Stimulated activated CD4-positive, alpha-beta T cell treated with anti-CD3 and anti-CD28 coated beads, Interleukin-1b, Interleukin-23, amount 100 ng/mL, for 24 hours (primary cell): ENCODE data around the gene MARS1.
"Not testable (repeated sequence)": the region's sequence is repeated elsewhere in the genome, so short reads cannot be mapped to it uniquely, and the experiment has no call there.

Experiments
- DNase-seq, 4 experiments: peaks; one replicate each; pipeline ENCODE4 v3.0.0-alpha.2; 2020; ENCODE audit warnings: low read depth in 4 of 4, low spot score in 1 of 4

The MARS1 gene

GRCh38 chr12:57515408-57515933 is 27.6 kb downstream of the MARS1 start:
- DNase-seq: no peak

- DNase-seq: no peak
Observed at GRCh38 chr12:57515934-57516541, 28.2 kb downstream of the MARS1 start.

- no peak for DNase-seq
Observed at GRCh38 chr12:57516617-57517153, 28.8 kb downstream of the MARS1 start.

GRCh38 chr12:57517187-57517586 is 29.3 kb downstream of the MARS1 start:
- DNase-seq: no peak

GRCh38 chr12:57517718-57518117 is 29.9 kb downstream of the MARS1 start:
- DNase-seq: not testable (repeated sequence)

GRCh38 chr12:57518176-57518919 is 30.5 kb downstream of the MARS1 start:
- no peak for DNase-seq

- DNase-seq: no peak
Observed at GRCh38 chr12:57518920-57519795, 31.3 kb downstream of the MARS1 start.

GRCh38 chr12:57519796-57520052 is 31.9 kb downstream of the MARS1 start:
- no peak for DNase-seq

- peak; percentile 97 to 100 (median 99) for DNase-seq
Observed at GRCh38 chr12:57520053-57520818, 32.4 kb downstream of the MARS1 start, which contains the start of gene DDIT3. TSS of gene DDIT3 (minus strand) at chr12:57520514. CDS start at chr12:57517406, 3,108 bp downstream.

- DNase-seq: peak in 1 of 4 experiments; percentile 16
Observed at GRCh38 chr12:57521525-57522010, 33.7 kb downstream of the MARS1 start.

- DNase-seq: peak; percentile 69 to 87 (median 76)
Observed at GRCh38 chr12:57522011-57522886, 34.4 kb downstream of the MARS1 start, which contains the start of gene MBD6. TSS of gene MBD6 (plus strand) at chr12:57522824. CDS start at chr12:57524304, 1,480 bp downstream.

- DNase-seq: peak in 1 of 4 experiments; percentile 21
Observed at GRCh38 chr12:57522887-57523705, 35.2 kb downstream of the MARS1 start.

- no peak for DNase-seq
Observed at GRCh38 chr12:57523706-57524614, 36.1 kb downstream of the MARS1 start.

GRCh38 chr12:57524814-57525614 is 37.1 kb downstream of the MARS1 start:
- no peak for DNase-seq

- DNase-seq: no peak
Observed at GRCh38 chr12:57525615-57526383, 37.9 kb downstream of the MARS1 start.
